BLaER1 (cell line): ENCODE measurements around the gene POLR2F.
A peak's percentile ranks its signal among the peaks of the same experiment; 100 is the strongest.

ENCODE experiments used
- H3K27ac ChIP-seq: shearing (Covaris generic); formaldehyde crosslinking; 2 replicates; pipeline ENCODE4 v1.8.1; 2022
- H3K27me3 ChIP-seq: shearing (Covaris generic); formaldehyde crosslinking; 2 replicates; pipeline ENCODE4 v1.8.1; 2022
- H3K36me3 ChIP-seq: shearing (Covaris generic); formaldehyde crosslinking; 2 replicates; pipeline ENCODE4 v1.8.1; 2022
- H3K4me1 ChIP-seq: shearing (Covaris generic); formaldehyde crosslinking; 2 replicates; pipeline ENCODE4 v1.8.1; 2022
- H3K4me2 ChIP-seq: shearing (Covaris generic); formaldehyde crosslinking; 2 replicates; pipeline ENCODE4 v1.8.1; 2022
- H3K4me3 ChIP-seq: shearing (Covaris generic); formaldehyde crosslinking; 2 replicates; pipeline ENCODE4 v1.8.1; 2022
- H3K9ac ChIP-seq: shearing (Covaris generic); formaldehyde crosslinking; 2 replicates; pipeline ENCODE4 v1.8.1; 2022
- H3K9me3 ChIP-seq: shearing (Covaris generic); formaldehyde crosslinking; 2 replicates; pipeline ENCODE4 v1.8.1; 2022
- H4K20me1 ChIP-seq: shearing (Covaris generic); formaldehyde crosslinking; 2 replicates; pipeline ENCODE4 v1.8.1; 2022
- Cebpa-rat ChIP-seq: shearing (Covaris generic); IDR thresholded peaks from 2 replicates; pipeline ENCODE4 v1.8.1; 2022

The POLR2F gene

DNA sequence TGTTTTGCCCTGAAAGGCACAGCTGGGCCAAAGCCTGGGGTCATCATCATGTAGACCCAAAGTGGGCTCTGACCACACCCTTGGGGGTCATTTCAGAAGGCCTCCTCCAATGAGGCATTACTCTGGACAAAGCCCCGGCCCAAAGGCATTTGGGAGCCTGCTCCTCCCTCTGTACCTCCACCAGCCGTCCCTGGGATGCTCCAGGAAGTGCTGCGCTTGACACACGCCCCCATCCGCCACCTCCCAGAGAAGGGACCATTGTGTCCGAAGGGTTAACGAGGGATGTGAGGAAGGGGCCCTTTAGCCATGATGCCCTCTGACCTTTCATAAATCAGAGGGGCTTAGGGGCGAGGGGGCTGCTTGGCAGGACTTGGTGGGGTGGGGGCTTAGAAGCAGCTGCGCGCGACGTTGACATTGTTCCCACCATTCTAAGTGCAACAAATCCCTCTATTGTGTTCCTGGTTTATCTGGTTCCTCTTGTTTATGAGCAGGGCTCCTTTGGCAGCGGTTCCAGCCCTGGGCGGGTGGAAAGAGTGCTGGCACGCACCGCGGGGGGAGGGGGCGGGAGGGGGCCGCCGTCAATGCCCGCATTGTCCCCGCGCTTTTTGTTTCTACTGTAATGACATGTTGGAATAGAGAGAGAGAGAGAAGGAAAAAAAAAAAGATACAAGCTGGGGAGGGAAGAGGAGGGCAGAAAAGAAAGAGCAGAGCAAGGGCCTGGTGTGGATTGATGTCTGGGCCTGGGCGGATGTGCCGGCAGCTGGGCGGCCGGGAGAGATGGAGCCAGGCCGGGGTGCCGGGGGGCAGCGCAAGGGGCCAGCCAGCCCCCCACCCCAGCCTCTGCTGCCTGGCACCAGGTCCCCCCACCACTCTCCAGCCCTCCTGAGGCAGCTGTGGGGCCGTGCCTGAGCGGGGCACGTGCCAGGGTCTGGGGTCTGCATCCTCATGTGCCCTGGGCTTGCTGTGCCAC lies 63.0 kb downstream of the POLR2F start:
- no peaks in the 10 kb centered on the region for H3K36me3 ChIP-seq
- no peak overlapping the region for H3K4me3 ChIP-seq
- no peaks in the 10 kb centered on the region for H3K27me3 ChIP-seq
- no peak for TF ChIP-seq Cebpa-rat
- no peak overlapping the region for H3K9ac ChIP-seq
- peak overlapping the region; percentile 46; the same call in 1 of the 2 replicates for H3K27ac ChIP-seq
- peaks cover 13% of the 10 kb centered on the region; the same call in 1 of the 2 replicates for H3K9me3 ChIP-seq
- H4K20me1 ChIP-seq = no peaks in the 10 kb centered on the region
- H3K4me2 ChIP-seq = no peak overlapping the region
- H3K4me1 ChIP-seq = peaks cover 50% of the 10 kb centered on the region

DNA sequence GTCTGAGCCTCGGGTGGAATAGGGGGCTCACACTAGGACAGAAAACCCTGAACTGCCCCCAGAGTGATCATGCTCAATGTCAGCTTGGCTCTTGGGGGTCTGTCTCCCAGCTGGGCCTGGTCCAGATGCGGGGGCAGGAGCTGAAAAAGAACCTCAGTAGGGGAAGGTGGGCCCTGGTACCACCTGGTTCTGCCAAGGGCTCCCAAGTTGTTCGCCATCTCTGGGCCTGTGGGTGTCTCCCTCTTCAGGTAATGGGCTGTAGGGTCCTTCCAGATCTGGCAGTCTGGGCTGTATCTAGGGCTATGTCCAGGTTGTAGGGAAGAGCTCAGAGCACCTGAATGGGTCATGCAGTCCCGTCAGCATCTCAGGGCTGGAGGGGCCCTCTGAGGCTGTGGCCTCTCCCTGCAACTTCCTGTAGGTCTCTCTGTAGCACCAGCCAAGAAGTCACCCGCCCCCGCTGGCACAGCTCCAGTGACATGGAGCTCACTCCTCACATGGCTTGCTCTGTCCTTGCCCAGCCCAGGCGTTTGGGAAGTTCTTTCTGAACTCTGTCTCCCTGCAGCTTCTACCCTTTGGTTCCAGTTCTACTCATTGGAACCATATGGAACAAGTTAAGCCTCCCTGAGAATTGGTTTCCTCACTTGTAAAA lies 63.9 kb downstream of the POLR2F start:
- Histone ChIP-seq H3K9ac (no peak overlapping the region), H3K27me3 (no peaks in the 10 kb centered on the region), H3K9me3 (peaks cover 13% of the 10 kb centered on the region; the same call in 1 of the 2 replicates), H3K4me1 (peaks cover 58% of the 10 kb centered on the region), H3K27ac (peak overlapping the region; percentile 46; the same call in 1 of the 2 replicates), H3K36me3 (no peaks in the 10 kb centered on the region), H3K4me2 (peak overlapping the region; percentile 58), H3K4me3 (no peak overlapping the region), H4K20me1 (no peaks in the 10 kb centered on the region)
- no peak for TF ChIP-seq Cebpa-rat

DNA sequence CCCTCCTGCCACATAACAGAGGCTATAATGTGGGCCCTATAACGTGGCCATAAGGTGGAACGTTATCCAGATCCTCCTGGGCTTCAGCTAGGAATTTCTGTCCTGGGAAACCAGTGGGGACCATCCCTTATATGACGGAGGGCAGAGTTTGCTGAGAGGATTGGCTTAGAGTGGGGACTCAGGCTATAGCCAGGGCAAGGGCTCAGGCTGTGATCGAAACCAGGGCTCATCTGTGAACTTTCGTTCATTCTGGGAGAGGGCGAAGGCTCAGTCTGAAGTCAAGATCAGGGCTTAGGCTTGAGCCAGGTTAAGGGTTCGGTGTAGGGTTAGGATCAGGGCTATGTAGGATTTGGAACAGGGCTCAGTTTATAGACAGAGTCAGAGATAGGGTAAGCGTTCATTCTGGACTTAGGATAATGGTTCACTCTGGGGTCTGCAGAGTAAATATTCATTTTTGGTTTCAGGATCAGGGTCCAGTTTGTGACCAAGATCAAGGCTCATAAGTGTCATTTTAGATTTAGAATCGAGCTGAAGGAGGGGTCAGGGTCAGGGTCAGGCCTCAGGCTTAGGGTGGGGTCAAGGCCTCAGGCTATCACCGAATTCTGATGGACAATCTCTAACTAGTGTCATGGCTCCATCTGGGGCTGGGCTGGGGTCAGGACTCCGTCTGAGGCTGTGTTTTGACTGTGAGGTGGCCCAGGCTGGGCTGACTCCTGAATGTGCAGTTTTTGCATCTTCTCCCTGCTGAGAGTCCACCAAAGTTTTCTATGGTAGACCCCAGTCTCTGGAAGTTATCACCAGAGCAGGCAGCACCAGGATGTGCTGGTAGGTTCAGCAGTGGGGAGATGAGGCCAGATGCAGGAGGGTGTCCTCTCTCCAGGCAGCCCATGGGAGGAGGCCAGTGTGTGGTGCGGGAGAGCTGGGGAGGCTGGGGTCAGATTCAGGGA lies 64.7 kb downstream of the POLR2F start:
- H3K9me3 ChIP-seq = peaks cover 13% of the 10 kb centered on the region; the same call in 1 of the 2 replicates
- H3K9ac ChIP-seq = no peak overlapping the region
- H3K4me1 ChIP-seq = peaks cover 52% of the 10 kb centered on the region
- H3K27ac ChIP-seq = peak overlapping the region; percentile 46; the same call in 1 of the 2 replicates
- no peaks in the 10 kb centered on the region for H3K36me3 ChIP-seq
- no peak overlapping the region for H3K4me3 ChIP-seq
- peak overlapping the region; percentile 58 for H3K4me2 ChIP-seq
- H3K27me3 ChIP-seq = no peaks in the 10 kb centered on the region
- no peaks in the 10 kb centered on the region for H4K20me1 ChIP-seq
- no peak for TF ChIP-seq Cebpa-rat
